Cardiac fibroblast (primary cell): ENCODE results near the gene CHMP6.

ENCODE experiments used
- DNase-seq, 2 donors: peaks; one replicate each; pipeline versions ENCODE4 v3.0.0 to v3.0.0-alpha.2; 2010; ENCODE audit warnings: low read depth in 2 of 2
- H3K4me3 ChIP-seq, 2 donors: replicated peaks in 1 of 2; 1 replicate in 1 of 2; 2 replicates in 1 of 2; pipeline ENCODE4 v1.5.1; 2011; ENCODE audit warnings: low read depth in 2 of 2, low read length in 2 of 2, mild to moderate bottlenecking in 2 of 2, moderate library complexity in 1 of 2
- CTCF ChIP-seq: IDR thresholded peaks from one replicate; pipeline ENCODE4 v1.5.1; 2011; ENCODE audit warnings: low read depth, mild to moderate bottlenecking, low read length, inconsistent platforms

Gene CHMP6

GRCh38 chr17:80986816-80987475, 4.7 kb upstream of the CHMP6 start:
- DNase-seq = no peak
- H3K4me3 ChIP-seq = no peak overlapping the region
- no peak for TF ChIP-seq CTCF

GRCh38 chr17:80987941-80988461, 3.6 kb upstream of the CHMP6 start:
- H3K4me3 ChIP-seq = no peak overlapping the region
- no peak for DNase-seq
- no peak for TF ChIP-seq CTCF

GRCh38 chr17:80989586-80989913, 2.1 kb upstream of the CHMP6 start:
- no peak overlapping the region for H3K4me3 ChIP-seq
- no peak for DNase-seq
- TF ChIP-seq CTCF = no peak

- peak overlapping the region; percentile 45 to 73 for H3K4me3 ChIP-seq
- no peak for TF ChIP-seq CTCF
- no peak for DNase-seq
Observed at GRCh38 chr17:80990921-80991644, 558 bp upstream of the CHMP6 start.

- TF ChIP-seq CTCF = no peak
- H3K4me3 ChIP-seq = peak overlapping the region; percentile 60 to 73
- DNase-seq = no peak
Observed at GRCh38 chr17:80992077-80992947, 671 bp downstream of the CHMP6 start.

GRCh38 chr17:80992948-80993624, 1.4 kb downstream of the CHMP6 start:
- TF ChIP-seq CTCF = no peak
- H3K4me3 ChIP-seq = peak overlapping the region; percentile 60 to 73
- DNase-seq = no peak
